Lower leg skin (tissue), 3 donors: ENCODE results near the gene ZMYM2.

Experiments
- POLR2A ChIP-seq, 2 donors: fragments of 450-650 bp; IDR thresholded peaks; one replicate each; pipeline ENCODE4 v1.6.1; 2016 to 2017; ENCODE audit warnings: antibody characterized with exemption in 2 of 2, mild to moderate bottlenecking in 1 of 2, moderate library complexity in 1 of 2
- TF ChIP-seq, protein P1 (sequence below), 3 donors: fragments of 450-650 bp; IDR thresholded peaks; one replicate each; pipeline ENCODE4 v1.5.1; 2016; ENCODE audit warnings: antibody characterized with exemption in 3 of 3, mild to moderate bottlenecking in 3 of 3, moderate library complexity in 2 of 3

DNA sequence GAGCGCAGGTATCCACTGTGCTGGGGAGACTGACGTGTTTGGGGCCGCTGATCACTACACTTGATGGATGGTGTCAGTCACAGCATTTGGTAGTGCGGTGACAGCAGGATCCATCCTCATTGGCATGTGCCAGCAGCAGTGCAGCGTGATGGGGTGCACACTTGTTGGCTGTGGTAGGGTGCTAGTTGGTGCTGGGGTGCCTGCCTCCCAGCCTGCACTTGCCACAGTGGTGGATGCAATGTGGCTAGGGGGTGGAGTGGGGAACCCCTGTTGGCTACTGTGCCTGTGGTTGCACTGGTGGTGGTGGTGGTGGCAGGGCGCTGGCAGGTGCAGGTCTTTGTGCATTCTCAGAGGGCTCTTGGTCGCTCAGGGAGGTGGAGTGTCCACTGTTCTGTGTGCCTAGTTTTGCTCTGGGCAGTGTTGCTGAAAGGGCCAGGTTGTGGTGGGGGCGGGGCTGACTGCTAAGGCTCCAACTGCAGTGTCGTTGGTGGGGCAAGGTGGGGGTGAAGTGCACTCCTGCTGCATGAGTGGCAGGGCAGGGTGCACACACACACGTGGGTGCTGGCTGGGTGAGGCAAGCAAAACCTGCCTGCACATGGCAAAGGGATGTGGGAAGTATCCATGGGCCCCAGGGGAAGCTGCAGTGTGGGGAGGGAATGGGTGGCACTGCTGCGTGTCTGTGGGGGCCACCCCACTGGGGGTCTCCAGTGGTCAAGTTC lies 84.8 kb downstream of the ZMYM2 start:
- TF ChIP-seq, protein P1, sequence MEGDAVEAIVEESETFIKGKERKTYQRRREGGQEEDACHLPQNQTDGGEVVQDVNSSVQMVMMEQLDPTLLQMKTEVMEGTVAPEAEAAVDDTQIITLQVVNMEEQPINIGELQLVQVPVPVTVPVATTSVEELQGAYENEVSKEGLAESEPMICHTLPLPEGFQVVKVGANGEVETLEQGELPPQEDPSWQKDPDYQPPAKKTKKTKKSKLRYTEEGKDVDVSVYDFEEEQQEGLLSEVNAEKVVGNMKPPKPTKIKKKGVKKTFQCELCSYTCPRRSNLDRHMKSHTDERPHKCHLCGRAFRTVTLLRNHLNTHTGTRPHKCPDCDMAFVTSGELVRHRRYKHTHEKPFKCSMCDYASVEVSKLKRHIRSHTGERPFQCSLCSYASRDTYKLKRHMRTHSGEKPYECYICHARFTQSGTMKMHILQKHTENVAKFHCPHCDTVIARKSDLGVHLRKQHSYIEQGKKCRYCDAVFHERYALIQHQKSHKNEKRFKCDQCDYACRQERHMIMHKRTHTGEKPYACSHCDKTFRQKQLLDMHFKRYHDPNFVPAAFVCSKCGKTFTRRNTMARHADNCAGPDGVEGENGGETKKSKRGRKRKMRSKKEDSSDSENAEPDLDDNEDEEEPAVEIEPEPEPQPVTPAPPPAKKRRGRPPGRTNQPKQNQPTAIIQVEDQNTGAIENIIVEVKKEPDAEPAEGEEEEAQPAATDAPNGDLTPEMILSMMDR (IDR thresholded peaks at IDR 0.05), result no peak
- no peak for TF ChIP-seq POLR2A (IDR thresholded peaks at IDR 0.05)
